GM19467 (cell line): ENCODE results near the gene HOXD3.

Experiments
- ATAC-seq: cut with Tn5 transposase; IDR thresholded peaks from one replicate; pipeline ENCODE4 v1.9.1; 2021; ENCODE audit warnings: mild to moderate bottlenecking, moderate library complexity; ENCODE audit not compliant: unreplicated experiment

Gene HOXD3

GRCh38 chr2:176132205-176133171 lies 24.6 kb upstream of the HOXD3 start:
- ATAC-seq, result no peak

GRCh38 chr2:176133389-176133788 lies 23.7 kb upstream of the HOXD3 start:
- no peak for ATAC-seq

GRCh38 chr2:176134035-176134434 lies 23.1 kb upstream of the HOXD3 start:
- ATAC-seq, result no peak

DNA sequence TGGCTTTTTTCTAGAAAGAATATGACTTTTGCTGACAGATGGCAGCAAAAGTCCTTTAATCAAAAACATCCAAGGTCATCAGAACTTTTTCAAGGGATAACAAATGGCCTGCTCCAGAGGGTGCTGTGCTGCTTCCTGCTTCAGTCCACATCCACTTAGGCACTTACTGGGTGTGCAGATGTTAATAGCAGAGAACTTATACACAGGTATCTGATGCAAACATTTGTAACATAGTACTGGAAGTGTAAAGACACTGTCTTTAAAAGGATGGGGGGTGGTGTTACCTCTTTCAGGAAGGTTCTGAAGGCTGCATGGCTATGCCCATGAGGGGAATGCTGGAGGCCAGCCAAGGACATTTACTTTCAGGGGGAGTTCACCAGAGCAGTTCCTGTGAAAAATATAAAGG lies 22.1 kb upstream of the HOXD3 start:
- ATAC-seq, result no peak

- ATAC-seq, result no peak
These were observed 20.5 kb upstream of the HOXD3 start for GRCh38 chr2:176136374-176137251.

DNA sequence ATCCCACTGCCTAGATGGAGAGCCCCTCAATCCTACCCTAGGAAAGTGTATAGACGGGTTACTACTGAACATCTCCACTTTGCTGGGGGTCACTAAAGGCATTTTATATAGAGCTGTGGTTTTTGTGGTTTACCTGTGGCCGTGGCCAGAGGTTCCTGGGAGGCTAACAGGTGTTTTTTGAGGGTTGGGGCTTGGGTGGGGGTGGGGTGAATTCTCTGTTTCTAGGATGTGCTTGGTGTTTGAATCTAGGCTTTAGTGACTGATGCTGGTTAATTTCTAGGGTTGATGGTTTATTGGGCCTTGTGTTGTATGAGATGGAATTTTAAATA lies 19.9 kb upstream of the HOXD3 start:
- ATAC-seq, result no peak

DNA sequence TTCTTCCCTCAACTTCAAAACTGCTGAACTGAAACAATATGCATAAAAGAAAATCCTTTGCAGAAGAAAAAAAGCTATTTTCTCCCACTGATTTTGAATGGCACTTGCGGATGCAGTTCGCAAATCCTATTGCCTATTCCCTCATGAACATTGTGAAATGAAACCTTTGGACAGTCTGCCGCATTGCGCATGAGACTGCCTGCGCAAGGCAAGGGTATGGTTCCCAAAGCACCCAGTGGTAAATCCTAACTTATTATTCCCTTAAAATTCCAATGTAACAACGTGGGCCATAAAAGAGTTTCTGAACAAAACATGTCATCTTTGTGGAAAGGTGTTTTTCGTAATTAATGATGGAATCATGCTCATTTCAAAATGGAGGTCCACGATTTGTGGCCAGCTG lies 19.2 kb upstream of the HOXD3 start:
- no peak for ATAC-seq

DNA sequence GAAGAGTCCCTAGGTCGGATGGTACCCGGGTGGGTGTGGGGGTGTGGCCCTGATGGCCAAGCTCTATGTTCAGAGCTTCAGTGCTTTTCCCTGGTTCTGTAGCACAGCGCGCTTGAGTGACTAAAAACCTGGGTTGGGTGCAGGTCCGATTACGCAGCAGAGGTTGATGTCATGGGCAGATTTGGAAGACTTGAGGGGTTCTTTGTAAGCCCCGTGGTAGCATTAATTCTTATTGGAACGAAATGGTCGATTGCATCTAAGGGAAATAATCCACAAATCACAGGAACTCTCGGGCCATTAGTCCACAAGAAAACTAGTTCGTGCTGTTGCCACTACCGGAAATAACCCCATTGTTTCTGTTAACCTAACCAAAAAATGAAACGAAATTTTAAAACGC lies 18.6 kb upstream of the HOXD3 start:
- no peak for ATAC-seq

- ATAC-seq, result no peak
These were observed 18.0 kb upstream of the HOXD3 start for GRCh38 chr2:176138923-176139660.

- ATAC-seq, result no peak
These were observed 17.2 kb upstream of the HOXD3 start for GRCh38 chr2:176139661-176140512.

DNA sequence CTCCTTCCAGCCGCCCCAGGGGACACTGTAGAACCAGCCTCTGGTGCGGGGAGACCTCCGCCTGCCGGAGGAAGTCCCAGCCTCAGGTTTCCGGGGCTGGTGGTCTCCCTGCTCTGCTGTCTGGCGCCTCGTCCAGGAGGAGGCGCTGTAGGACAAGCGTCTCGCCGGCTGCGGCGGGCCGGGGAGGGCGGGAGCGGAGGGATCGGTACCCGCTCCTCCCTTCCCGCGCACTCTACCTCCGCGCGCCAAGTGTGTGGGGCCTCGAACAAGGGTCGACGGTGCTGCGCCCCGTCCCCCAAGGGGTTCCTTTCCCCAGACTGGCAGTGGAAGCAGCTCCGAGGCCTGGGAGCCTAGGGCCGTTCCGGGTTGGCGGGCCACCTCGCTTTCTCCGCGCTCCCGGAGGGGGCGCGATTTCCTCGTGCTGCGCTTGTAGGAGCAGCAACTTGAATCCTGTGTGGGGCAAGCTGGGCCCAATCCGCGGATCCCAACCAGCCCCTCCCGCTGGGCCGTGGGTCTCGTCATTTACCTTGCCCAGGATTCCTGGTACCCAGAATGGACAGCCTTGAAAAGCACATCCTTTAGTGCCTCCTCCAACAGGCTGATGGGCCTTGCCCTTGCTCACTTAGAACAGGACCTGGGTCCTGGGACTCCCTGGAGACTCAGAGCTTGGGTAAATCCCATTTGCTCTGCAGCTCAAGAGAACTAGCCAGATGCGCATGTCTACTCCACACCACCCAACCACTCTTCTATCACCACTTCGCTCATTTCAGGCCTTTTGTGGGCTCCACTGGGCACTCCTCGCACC lies 16.4 kb upstream of the HOXD3 start:
- peak; percentile 85 for ATAC-seq

DNA sequence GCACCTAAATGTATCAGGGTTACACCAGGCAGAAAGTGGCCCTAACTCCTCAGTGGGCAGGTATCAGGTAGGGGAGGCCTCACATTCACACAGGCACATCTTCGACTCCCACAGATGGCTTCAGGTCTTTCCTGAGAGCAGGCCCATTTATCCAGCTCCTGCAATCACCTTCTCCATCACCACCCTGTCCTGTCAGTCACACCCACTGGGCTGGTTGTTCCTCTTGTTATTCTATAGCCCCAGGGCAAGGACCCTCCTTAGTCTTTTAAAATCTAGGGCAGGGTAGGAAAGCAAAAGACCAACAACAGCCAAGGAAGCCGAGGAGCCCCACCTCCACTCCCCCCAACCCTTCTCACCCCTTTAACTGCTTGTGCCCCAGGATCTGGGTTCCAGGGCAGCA lies 14.8 kb upstream of the HOXD3 start:
- no peak for ATAC-seq

DNA sequence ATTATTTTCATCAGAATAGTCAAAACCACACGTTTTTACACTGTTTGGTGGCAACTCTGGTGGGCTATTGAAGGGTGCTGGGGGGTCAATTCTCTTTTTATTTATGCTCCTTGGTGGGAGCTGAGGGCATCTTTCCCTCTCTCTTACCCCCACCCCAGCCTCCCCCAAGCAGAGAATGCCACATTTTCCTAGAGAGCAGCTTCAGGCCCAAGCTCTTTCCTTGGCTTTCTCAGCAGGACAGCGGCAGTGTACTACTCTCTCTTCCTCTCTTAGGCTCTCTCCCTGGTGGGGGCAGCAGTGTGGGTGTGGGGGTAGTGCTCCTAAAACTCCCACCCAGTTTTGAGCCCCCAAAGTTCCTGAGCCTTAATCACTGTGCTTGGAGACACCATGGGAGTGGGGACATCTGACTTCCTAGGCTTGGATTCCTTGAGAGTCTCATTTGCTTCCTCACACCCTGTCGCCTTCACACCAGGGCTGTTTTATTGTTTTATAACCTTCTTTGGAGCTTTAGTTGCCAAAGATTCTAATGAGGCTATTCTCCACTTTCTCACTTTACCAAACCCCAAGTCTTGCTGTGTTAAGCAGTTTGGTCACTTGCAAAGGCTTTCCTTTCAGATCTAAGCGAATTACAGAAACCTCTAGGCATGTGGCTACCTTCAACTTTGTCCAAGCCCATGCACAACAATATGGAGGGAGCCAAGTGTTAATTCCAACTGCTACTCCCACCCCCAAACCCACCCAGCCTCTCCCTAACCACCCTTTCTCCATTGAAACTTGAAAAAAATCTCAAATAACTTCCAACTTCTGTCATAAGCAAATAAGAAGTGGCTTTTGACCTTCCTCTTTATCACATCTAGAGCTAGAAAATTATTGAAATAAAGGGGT lies 11.8 kb upstream of the HOXD3 start:
- no peak for ATAC-seq

DNA sequence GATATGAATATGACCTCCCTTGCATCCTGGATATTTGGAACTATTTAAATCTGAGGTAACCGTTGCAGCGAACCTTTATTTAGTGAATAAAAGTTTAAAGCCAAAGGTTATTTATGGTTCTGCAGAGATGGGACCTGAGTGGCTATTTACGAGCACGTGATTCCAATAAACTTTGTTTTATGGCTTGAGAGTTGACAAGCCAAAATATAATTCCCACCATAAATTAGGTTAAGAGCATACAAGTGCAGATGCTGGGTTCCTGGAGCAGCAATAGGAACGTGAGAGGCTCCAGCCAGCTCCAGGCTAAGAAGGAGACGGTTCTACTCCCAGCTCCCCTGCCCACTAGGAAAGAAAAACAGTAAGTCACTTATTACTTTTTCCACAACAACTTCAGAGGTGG lies 11.0 kb upstream of the HOXD3 start:
- no peak for ATAC-seq

- no peak for ATAC-seq
These were observed 10.5 kb upstream of the HOXD3 start for GRCh38 chr2:176146645-176147044.

DNA sequence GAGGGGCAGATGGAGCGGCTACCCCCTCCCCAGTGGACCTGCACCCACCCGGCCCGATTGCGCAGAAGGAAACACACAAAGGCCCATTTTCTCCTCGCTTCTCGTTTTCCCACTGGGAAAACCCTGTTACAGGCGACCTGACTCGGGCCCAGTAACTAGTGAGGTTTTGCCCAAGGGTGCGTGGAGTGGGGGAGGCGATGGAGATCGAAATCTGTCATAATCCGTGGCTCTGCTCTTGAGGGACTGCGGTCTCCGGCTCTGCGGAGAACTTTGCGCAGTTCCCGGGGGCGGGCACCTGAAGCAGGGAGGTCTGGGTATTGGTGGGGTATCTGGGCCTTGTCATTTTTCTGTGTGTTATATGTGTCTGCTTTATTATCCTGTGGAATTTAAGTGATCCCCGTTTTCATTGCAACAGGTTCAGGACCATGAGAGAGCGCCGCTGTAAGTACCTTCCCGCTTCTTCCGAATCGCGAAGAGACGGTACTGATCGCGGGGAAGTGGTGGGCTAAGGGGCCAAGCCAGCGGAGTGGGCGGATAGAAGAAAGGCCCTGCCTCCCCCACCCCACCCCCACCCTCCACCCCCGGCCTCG lies 9.8 kb upstream of the HOXD3 start:
- ATAC-seq, result no peak

GRCh38 chr2:176147800-176148496 lies 9.2 kb upstream of the HOXD3 start:
- ATAC-seq, result no peak
